DND-41 (cell line): ENCODE data around the gene POLR2I.
"Not testable (repeated sequence)": the region's sequence is repeated elsewhere in the genome, so short reads cannot be mapped to it uniquely, and the experiment has no call there.

ENCODE experiments used
- EZH2 ChIP-seq: IDR thresholded peaks from 3 replicates; pipeline ENCODE4 v1.6.1; 2012; ENCODE audit warnings: borderline replicate concordance, low read depth, mild to moderate bottlenecking, moderate library complexity, low read length, inconsistent platforms; ENCODE audit not compliant: severe bottlenecking
- TF ChIP-seq, protein P1 (sequence below): IDR thresholded peaks from 2 replicates; pipeline ENCODE4 v1.5.1; 2012; ENCODE audit warnings: borderline replicate concordance, low read length, moderate library complexity, mild to moderate bottlenecking; ENCODE audit not compliant: poor library complexity, severe bottlenecking; ENCODE audit errors: extremely low read depth

- TF ChIP-seq, protein P1, sequence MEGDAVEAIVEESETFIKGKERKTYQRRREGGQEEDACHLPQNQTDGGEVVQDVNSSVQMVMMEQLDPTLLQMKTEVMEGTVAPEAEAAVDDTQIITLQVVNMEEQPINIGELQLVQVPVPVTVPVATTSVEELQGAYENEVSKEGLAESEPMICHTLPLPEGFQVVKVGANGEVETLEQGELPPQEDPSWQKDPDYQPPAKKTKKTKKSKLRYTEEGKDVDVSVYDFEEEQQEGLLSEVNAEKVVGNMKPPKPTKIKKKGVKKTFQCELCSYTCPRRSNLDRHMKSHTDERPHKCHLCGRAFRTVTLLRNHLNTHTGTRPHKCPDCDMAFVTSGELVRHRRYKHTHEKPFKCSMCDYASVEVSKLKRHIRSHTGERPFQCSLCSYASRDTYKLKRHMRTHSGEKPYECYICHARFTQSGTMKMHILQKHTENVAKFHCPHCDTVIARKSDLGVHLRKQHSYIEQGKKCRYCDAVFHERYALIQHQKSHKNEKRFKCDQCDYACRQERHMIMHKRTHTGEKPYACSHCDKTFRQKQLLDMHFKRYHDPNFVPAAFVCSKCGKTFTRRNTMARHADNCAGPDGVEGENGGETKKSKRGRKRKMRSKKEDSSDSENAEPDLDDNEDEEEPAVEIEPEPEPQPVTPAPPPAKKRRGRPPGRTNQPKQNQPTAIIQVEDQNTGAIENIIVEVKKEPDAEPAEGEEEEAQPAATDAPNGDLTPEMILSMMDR = not testable (repeated sequence)
- not testable (repeated sequence) for TF ChIP-seq EZH2
These were observed 45.7 kb downstream of the POLR2I start for GRCh38 chr19:36068810-36069499.
